Stimulated activated CD4-positive, alpha-beta T cell treated with anti-CD3 and anti-CD28 coated beads, Interleukin-2, amount 100 ng/mL, for 24 hours (primary cell): Measurements from ENCODE around the gene NDC1.

Source experiments
- DNase-seq, 2 donors: peaks; one replicate each; pipeline ENCODE4 v3.0.0-alpha.2; 2020

The NDC1 gene

DNA sequence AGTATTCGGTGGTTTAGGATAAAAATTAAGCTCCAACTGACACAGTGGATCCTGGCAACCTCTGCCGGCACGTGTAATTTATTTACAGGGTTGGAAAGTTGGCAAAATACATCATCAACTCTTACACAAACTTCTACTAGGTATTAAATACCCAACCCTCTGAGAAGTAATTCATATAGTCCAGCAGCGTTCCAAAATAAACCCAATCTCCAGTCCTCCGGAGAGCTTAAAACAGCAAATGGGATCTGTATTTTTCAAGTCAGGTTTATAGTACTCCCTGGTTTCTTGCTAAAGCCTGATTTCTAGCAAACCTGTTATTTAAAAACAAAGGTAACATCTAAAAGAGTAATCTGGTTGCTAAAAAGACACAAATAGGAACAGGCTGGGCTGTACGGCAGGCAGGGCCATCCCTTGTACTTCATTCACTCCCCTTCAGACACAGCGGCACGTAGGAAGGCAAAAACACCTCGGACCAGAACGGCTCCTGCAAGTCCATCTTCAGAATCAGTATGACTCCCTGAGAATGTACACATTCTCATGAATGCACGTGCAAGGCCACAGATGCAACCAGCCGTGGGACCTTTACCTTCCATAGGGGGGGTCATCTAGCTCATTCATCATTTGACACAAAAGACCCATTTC lies 107.8 kb downstream of the NDC1 start:
- no peak for DNase-seq

- DNase-seq, result no peak
Measured at GRCh38 chr1:53729456-53730223, 108.5 kb downstream of the NDC1 start.

GRCh38 chr1:53728702-53729455 lies 109.2 kb downstream of the NDC1 start:
- no peak for DNase-seq

DNA sequence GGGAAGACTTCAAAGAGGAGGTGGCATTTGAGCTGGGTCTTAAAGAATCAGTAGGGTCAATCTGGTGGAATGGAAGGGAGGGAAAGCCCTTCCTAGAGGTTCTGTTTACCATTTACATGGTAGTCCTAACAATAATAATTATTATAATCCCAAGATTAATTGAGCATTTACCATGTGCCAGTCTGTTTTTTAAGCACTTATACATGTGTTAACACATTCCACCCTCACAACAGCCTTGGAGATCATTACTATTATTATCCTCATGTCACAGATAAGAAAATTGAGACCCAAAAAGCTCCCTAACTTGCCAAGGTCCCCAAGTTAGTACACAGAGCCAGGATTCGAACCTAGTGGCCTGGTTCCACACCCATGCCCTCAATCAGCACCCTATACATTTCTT lies 109.9 kb downstream of the NDC1 start:
- no peak for DNase-seq

- no peak for DNase-seq
Measured at GRCh38 chr1:53727461-53728092, 110.5 kb downstream of the NDC1 start.

- no peak for DNase-seq
Measured at GRCh38 chr1:53726009-53726600, 112.0 kb downstream of the NDC1 start.

GRCh38 chr1:53725238-53725689 lies 112.8 kb downstream of the NDC1 start:
- DNase-seq, result no peak

GRCh38 chr1:53722025-53722424 lies 116.1 kb downstream of the NDC1 start:
- no peak for DNase-seq

DNA sequence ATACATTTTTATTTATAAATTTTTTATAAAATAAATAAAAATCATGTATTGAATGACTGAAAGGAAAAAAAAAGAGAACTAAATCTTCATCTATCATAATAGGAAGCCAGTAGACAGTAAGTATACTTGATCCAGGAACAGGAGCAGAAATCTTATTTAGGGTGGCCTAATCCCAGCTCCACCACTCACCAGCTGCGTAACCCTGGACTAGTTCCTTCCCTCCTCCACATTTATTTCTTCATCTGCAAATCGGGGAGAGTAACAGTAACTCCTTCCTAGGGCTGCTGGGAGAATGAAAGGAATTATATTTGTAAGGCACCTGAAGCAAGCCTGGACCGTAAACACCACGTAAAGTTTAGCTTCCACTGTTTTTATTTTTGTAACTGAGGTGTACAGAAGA lies 117.0 kb downstream of the NDC1 start:
- no peak for DNase-seq

GRCh38 chr1:53719469-53719868 lies 118.6 kb downstream of the NDC1 start:
- no peak for DNase-seq

DNA sequence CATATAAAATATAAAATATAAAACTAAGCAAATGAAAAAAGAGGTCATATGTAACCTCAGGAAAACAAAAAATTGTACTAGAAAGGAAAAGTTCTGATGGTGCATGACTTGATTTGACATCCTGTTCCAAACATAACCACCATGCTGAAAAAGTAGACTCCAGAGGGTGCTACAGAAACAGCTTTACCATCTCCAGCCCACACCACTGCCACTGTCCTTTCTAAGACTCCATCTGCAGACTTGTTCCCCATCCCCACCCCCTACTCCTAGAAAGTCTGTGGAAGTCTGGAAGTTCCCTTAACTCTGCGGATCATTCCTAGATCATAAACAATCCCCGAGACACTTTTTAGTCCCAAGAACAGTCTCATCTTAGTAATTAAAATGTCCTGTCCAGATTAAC lies 119.7 kb downstream of the NDC1 start:
- DNase-seq, result no peak

DNA sequence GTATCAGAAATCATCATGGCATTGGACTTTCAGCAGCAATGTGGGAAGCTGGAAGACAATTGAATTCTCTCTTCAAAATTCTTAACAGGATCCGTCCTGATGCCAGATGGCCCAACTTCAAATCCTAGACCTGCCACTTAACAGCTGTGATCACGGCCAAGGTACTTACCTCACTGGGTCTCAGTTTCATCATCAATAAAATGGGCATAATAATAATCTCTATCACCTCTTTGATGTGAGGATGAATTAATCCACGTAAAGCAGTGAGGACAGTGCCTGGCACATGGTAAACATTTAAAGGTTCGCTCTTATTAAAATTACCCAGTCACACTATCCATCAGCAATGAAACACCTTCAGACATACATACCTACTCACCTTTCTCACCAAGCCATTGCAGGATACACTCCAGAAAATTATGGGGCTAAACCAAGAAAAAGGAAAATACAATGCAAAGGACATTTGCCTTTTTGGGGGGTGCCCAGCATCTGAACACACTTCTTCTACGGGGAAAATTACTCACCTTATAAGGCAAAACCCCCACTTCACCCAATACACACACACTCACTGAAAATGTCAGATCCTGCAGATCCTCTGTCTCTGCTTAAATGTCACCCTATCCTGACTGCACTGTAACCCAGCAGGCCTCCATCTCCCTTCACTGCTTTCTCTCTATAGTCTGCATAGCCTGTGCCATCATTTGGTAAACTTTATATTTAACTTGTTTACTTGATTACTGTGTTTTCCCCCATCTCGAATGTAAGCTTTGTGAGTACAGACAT lies 120.9 kb downstream of the NDC1 start:
- no peak for DNase-seq

- DNase-seq, result no peak
Measured at GRCh38 chr1:53716150-53716549, 121.9 kb downstream of the NDC1 start.

- DNase-seq, result peak in 1 of 2 donors; percentile 24
Measured at GRCh38 chr1:53715478-53715877, 122.6 kb downstream of the NDC1 start.
